ENCODE data around the gene ANKRD29.

Gene ANKRD29

GRCh38 chr18:23662309-23663263 lies at the start of gene ANKRD29:
Gene ANKRD29 (minus strand): TSS chr18:23662911. CDS start chr18:23662730, 181 bp downstream.
- in situ Hi-C loops (cut with HindIII; ENCODE audit: low sequenced_read_pairs): no loop called here

DNA sequence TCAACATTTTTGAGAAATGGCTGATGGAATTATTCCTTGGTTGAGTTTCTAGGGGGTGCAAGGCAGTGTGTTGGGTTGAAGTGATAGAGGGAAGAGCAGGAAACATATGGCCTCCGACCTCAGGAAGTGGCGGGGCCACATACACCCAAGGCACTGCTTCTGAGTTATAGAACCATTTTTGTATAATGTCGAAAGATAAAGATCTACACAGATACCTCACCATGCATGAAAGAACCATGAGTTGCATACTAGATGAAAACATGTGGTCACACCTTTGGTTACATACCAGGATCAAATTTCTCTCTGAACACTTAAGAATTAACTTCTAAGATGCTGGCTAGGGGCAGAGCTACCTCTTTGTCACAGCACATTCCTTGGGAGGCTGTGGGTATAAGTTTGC lies 49.7 kb upstream of the ANKRD29 start:
- in situ Hi-C loops (cut with HindIII; ENCODE audit: low sequenced_read_pairs): loop anchor here (25.0 kb wide), 2 partner anchors 100 to 200 kb away; partner anchors contain the start of gene RMC1

- in situ Hi-C loops (cut with HindIII; ENCODE audit: low sequenced_read_pairs): loop anchor here (25.0 kb wide), 2 partner anchors 99 to 199 kb away; partner anchors contain the start of gene RMC1
These were observed 48.7 kb upstream of the ANKRD29 start for GRCh38 chr18:23711426-23711825.

GRCh38 chr18:23710946-23711345 lies 48.2 kb upstream of the ANKRD29 start:
- in situ Hi-C loops (cut with HindIII; ENCODE audit: low sequenced_read_pairs): loop anchor here (25.0 kb wide), 2 partner anchors 99 to 199 kb away; partner anchors contain the start of gene RMC1

DNA sequence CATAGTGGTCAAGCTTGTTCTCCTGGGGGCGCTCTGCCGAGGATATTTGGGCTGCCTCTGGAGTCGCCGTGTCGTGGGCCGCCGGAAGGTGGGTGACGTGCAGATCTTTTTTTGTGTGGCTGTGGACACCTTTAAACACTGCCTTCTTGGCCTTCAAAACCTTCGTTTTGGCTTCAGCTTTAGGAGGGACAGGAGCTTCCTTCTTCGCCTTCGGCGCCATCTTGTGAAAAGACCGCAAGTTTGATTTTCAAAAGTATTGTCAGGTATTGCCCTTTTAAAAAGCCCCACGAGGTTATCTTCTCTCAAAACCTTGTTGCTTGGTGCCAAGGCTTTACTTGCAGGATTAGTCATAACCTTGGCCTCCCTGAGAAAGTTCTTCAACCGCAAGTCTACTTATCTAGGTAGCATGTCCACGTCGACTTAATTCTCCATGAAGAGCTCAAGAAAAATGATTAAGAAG lies 47.4 kb upstream of the ANKRD29 start:
- in situ Hi-C loops (cut with HindIII; ENCODE audit: low sequenced_read_pairs): loop anchor here (25.0 kb wide), 2 partner anchors 98 to 198 kb away; partner anchors contain the start of gene RMC1

DNA sequence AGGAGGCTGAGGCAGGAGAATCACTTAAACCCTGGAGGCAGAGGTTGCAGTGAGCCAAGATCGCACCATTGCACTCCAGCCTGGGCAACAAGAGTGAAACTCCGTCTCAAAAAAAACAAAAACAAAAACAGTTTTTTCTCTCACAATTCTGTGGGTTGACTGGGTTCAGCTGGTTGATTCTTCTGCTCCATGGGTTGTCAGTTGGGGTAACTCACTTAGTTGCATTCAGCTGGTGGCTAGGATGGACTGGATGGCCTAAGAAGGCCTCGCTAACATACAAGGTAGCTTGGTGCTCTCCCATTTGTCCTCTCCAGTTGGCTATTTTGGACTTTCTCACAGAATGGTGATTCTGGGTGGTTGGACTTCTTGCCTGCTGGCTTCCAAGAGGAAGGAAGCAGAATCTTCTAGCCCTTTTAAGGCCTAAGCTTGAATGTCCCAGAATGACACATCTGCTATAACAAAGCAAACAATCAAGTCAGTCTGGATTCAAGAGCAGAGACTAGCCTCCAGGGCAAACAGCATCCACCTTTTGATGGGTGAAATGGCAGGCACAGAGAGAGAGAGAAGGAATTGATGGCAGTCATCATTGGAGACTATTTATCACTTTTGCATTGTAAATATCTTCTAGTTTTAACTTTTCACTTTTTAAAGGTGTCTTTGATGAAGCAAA lies 44.4 kb upstream of the ANKRD29 start:
- in situ Hi-C loops (cut with HindIII; ENCODE audit: low sequenced_read_pairs): loop anchor here (25.0 kb wide), 2 partner anchors 95 to 195 kb away; partner anchors contain the start of gene RMC1

DNA sequence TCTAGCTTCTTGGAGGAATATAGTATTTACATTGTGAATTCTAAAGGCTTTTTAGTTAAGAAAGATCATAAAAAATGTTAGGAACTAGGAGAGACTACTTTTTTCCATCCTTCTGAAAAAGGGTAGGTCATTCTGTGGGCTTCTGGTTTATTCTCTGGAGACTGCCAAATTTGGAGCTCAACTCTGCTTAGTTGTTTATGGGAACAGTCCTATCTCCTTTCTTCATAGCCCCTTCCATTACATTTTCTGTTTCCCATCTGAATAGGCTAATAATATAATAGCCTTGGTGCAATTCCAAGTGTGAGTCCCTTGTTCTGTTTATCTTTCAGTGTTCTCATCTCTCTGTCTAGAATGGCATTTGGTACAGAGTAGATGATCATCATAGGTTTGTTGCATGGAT lies 42.1 kb upstream of the ANKRD29 start:
- in situ Hi-C loops (cut with HindIII; ENCODE audit: low sequenced_read_pairs): loop anchor here (25.0 kb wide), 2 partner anchors 93 to 193 kb away; partner anchors contain the start of gene RMC1

GRCh38 chr18:23703987-23704384 lies 41.3 kb upstream of the ANKRD29 start:
- in situ Hi-C loops (cut with HindIII; ENCODE audit: low sequenced_read_pairs): loop anchor here (25.0 kb wide), 2 partner anchors 92 to 192 kb away; partner anchors contain the start of gene RMC1

- in situ Hi-C loops (cut with HindIII; ENCODE audit: low sequenced_read_pairs): loop anchor here (25.0 kb wide), 2 partner anchors 91 to 191 kb away; partner anchors contain the start of gene RMC1
These were observed 40.6 kb upstream of the ANKRD29 start for GRCh38 chr18:23703057-23703986.

DNA sequence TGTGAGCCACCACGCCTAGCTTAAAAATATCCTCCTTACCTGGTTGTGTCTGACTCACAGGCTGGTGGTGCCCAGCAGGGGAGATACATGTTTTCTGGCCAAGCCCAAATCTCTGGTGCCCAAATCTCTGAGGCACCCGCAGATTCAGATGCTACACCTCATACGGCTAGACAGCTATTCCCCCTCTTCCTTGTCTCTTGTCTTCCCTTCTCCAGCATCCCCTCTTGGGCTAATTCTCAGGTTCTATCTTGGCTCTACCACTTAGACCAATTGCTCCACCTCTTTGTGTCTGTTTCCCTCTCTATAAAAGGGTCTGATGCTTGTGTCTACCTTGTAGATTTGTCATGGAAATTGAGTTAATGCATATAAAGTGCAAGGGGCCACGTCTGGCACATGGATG lies 39.9 kb upstream of the ANKRD29 start:
- in situ Hi-C loops (cut with HindIII; ENCODE audit: low sequenced_read_pairs): loop anchor here (25.0 kb wide), 2 partner anchors 90 to 190 kb away; partner anchors contain the start of gene RMC1

DNA sequence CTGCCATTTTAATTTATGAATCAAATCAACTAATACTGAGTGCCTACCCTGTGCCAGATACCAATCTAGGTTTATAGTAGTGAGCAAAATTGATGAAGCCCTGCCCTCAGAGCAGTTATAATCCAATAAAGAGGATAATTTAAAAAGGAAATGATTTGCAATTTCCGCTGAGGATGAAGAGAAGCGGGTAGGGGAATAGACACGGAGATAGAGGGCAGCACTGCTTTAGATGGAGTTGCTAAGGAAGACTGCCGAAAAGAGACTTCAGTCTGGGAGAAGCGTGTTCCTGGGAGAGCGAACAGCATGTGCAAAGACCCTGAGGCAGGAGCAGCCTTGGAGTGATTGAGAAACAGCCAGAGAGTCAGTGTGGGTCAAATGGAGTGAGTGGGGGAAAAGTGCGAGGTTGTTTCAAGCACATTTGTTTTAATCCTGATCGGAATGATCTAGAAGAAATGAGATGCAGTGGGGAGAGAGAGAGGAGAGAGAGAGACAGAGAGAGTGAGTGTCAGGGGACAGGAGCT lies 38.9 kb upstream of the ANKRD29 start:
- in situ Hi-C loops (cut with HindIII; ENCODE audit: low sequenced_read_pairs): loop anchor here (25.0 kb wide), 2 partner anchors 89 to 189 kb away; partner anchors contain the start of gene RMC1

DNA sequence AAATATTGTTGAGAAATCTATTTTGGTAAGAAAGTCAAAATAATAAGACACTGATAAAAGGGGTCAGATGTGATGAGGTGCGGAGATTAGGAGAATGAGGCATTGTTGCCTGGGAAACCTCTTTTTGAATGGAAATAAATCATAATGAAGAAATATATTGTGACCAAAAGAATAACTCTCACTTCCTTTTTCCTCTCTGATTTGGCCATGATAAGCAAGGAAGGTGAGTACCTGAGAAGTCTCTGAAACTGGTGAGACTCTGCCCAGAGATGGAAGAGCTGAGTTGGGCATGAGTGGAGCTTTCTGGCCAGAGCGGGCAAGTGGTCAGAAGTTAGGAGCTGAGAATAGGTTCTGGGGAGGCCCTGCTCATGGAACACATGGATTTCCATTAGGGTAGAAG lies 38.3 kb upstream of the ANKRD29 start:
- in situ Hi-C loops (cut with HindIII; ENCODE audit: low sequenced_read_pairs): loop anchor here (25.0 kb wide), 2 partner anchors 89 to 189 kb away; partner anchors contain the start of gene RMC1

DNA sequence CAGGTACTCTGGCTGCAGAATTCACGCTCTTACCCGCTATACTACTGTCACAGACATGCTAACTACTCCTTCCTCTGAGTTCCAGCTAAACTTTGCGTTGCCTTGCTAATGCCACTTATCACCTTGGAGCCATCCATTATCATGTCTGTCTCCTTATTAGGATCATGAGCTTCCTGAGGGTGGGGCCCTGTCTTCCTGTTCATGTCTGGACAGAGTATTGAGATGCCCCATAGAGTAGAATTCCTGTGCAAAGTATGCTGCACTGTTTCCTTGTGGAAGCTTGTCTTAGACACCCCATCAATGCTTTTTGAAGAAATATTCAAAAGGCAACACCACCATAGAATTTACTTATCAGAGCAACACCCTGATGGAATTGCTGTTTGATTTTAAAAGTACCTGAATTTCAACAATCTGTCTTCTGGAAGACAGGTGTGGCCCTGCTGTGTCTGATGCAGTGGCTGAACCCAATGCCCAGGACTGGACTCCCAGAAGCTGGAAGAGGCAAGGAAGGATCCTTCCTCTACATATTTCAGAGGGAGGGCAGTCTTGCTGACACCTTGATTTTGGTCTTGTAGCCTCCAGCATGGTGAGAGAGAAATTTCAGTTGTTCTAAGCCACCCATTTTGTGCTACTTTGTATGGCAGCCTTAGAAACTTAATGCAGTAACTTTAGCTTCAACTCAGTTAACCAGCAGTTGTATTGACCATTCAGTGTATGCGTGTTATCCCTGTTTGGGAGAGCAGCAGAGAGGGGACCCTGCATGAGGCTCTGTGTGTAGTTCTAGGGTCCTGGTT lies 32.1 kb upstream of the ANKRD29 start:
- in situ Hi-C loops (cut with HindIII; ENCODE audit: low sequenced_read_pairs): no loop called here

GRCh38 chr18:23693846-23694245 lies 31.1 kb upstream of the ANKRD29 start:
- in situ Hi-C loops (cut with HindIII; ENCODE audit: low sequenced_read_pairs): no loop called here

DNA sequence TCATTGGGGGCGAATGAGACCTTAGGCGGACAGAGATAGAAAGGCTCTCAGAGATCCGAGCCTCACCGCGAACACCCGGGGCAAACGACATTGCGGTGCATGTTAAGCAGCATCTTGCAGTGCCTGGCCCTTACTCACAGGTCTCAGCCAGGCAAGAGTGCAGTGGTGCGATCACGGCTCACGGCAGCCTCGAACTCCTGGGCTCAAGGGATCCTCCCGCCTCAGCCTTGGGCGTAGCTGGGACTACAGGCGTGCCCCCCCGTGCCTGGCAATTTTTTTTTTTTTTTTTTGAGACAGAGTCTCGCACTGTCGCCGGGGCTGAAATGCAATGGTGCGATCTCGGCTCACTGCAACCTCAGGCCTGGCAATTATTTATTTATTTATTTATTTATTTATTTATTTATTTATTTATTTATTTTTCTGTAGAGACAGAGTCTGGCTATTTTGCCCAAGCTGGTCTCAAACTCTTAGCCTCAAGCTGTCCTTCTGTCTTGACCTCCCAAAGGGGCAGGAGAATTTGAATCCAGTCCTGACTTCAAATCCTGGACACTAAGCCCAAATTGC lies 27.9 kb upstream of the ANKRD29 start:
- in situ Hi-C loops (cut with HindIII; ENCODE audit: low sequenced_read_pairs): no loop called here

GRCh38 chr18:23689616-23690504 lies 27.1 kb upstream of the ANKRD29 start:
- in situ Hi-C loops (cut with HindIII; ENCODE audit: low sequenced_read_pairs): no loop called here

- in situ Hi-C loops (cut with HindIII; ENCODE audit: low sequenced_read_pairs): no loop called here
These were observed 26.4 kb upstream of the ANKRD29 start, which contains the start of gene LAMA3 for GRCh38 chr18:23689031-23689615. Gene LAMA3 (plus strand): TSS chr18:23689453. CDS start chr18:23689684, 231 bp downstream.

All from DLD1 (cell line).